Measurements from ENCODE around the gene CSMD2.

DNA sequence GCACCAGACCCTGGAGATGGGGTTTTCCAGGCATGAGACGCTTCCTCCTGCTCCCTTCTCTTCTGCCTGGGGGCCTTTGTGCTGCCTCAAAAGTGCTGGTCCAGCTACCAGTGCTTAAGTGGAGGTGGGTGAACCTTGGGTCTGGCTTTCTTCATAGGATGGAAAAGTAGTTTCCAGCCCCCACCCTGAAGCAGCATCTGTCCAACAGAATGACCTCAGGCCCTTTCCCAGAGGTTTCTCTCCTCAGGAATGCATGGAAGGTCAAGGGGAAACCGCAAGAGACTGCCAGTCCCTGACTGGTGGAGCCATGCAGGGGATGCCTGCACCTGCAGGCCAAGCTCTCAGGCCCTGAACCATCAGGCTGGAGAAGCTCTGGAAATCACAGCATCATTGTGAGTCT is 237.3 kb downstream of the CSMD2 start:
- no peak for TF ChIP-seq RARB (CRISPR knock-in tag; IDR thresholded peaks at IDR 0.05)
- no peak for TF ChIP-seq ZNF70 (CRISPR knock-in tag; IDR thresholded peaks at IDR 0.05)
- no peak for TF ChIP-seq ZC3H10 (CRISPR knock-in tag; IDR thresholded peaks at IDR 0.05)
- no peak for TF ChIP-seq ZFP3 (CRISPR knock-in tag; IDR thresholded peaks at IDR 0.05)
- TF ChIP-seq GLIS3 (CRISPR knock-in tag; IDR thresholded peaks at IDR 0.05), result no peak
- no peak for TF ChIP-seq ZFP30 (CRISPR knock-in tag; IDR thresholded peaks at IDR 0.05)
- no peak for TF ChIP-seq SNAI2 (CRISPR knock-in tag; IDR thresholded peaks at IDR 0.05)
- TF ChIP-seq, protein P1, sequence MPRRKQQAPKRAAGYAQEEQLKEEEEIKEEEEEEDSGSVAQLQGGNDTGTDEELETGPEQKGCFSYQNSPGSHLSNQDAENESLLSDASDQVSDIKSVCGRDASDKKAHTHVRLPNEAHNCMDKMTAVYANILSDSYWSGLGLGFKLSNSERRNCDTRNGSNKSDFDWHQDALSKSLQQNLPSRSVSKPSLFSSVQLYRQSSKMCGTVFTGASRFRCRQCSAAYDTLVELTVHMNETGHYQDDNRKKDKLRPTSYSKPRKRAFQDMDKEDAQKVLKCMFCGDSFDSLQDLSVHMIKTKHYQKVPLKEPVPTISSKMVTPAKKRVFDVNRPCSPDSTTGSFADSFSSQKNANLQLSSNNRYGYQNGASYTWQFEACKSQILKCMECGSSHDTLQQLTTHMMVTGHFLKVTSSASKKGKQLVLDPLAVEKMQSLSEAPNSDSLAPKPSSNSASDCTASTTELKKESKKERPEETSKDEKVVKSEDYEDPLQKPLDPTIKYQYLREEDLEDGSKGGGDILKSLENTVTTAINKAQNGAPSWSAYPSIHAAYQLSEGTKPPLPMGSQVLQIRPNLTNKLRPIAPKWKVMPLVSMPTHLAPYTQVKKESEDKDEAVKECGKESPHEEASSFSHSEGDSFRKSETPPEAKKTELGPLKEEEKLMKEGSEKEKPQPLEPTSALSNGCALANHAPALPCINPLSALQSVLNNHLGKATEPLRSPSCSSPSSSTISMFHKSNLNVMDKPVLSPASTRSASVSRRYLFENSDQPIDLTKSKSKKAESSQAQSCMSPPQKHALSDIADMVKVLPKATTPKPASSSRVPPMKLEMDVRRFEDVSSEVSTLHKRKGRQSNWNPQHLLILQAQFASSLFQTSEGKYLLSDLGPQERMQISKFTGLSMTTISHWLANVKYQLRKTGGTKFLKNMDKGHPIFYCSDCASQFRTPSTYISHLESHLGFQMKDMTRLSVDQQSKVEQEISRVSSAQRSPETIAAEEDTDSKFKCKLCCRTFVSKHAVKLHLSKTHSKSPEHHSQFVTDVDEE (CRISPR knock-in tag; IDR thresholded peaks at IDR 0.05), result no peak
- TF ChIP-seq TCF4 (CRISPR knock-in tag; IDR thresholded peaks at IDR 0.05; ENCODE audit: borderline replicate concordance), result no peak
- no peak for TF ChIP-seq PATZ1 (CRISPR knock-in tag; IDR thresholded peaks at IDR 0.05; ENCODE audit: borderline replicate concordance)
- TF ChIP-seq ISL1 (CRISPR knock-in tag; IDR thresholded peaks at IDR 0.05), result no peak
- TF ChIP-seq ARNTL (CRISPR knock-in tag; IDR thresholded peaks at IDR 0.05; ENCODE audit: borderline replicate concordance, low read depth), result no peak

Measured in SK-N-SH treated with all-trans-retinoic acid at 6 μM for 48 hours (cell line).